Hematopoietic multipotent progenitor cell treated with erythropoietin and hydrocortisone succinate and interleukin-3 and kit ligand, for 6 days (in vitro differentiated cells): ENCODE data around the gene HIP1.
"Not testable (repeated sequence)": the region's sequence is repeated elsewhere in the genome, so short reads cannot be mapped to it uniquely, and the experiment has no call there.

Experiments
- DNase-seq: peaks from one replicate; pipeline ENCODE4 v3.0.0-alpha.2; 2015

The HIP1 gene

DNA sequence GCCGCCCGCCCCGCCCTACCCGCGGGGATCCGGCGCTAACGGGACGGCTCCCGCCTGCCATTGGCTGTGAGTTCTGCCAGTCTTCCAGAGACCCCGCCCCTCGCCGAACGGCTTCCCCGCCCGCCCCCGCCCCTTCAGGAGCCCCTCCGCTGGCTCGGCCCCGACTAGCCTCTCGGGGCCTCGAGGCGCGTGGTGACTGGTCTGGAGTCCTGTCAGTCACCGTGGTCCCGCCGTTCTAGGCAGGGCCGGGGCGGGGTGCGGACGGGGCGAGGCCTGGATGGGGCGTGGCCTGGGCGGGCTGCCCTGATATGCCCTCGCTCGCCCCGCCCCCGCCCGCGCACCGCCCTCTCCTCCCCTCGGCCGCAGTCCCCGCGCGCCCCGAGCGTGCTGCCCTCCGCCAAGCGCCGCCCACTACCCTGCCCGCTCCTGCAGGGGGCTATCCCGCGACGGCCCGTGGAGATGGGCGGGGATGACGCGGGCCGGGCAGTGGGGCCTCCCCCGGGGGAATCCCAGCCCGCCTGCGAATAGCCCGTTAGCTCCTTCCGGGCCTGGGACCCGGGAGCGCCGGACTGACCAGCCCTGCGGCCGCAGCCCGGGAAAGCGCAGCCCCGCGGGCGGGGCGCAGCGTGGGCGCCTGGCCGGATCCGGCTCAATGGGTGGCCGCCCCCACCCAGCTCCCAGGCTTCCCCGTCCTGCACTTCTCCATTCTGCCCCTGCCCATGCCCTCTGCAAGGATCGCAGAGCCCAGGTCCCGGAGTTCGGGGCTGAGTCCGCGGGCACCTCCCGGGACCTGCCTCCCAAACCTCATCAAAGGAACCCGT, 444 bp upstream of the HIP1 start:
- DNase-seq, result peak; percentile 98

DNA sequence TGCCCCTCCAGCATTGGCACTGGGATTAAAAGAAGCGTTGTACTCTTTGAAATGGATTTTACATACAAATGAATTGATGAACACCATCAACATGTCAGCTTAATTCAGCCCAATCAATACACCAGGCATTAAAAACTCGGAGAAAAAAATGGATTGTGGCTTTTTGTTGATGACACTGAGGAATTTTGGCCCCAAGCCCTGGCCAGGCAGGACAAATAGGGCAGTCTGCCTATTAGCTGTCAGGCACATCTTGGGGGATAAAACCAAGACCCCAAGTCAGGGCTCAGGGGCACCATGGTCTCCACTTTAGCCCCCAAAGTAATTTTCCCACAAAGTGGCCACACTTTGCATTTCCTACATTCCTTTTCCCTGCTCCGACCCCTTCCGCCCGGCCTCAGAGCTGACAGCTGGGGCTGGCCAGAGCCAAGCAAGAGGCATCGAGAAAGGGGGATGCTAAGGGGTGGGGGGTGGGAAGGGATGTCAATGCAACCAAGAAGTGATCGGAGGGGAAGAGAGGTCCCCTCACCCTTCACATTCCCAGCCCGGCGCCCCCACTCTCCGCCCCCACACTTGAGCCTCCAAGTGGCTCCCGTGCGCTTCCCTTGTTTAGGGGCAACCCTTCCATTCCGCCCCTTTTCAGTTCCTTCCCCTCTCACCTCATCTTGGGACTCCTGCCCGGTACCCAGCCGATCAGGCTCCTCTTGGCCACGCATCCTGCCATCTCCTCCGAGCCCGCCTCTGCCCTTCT, 711 bp downstream of the HIP1 start:
- peak; percentile 30 for DNase-seq

DNA sequence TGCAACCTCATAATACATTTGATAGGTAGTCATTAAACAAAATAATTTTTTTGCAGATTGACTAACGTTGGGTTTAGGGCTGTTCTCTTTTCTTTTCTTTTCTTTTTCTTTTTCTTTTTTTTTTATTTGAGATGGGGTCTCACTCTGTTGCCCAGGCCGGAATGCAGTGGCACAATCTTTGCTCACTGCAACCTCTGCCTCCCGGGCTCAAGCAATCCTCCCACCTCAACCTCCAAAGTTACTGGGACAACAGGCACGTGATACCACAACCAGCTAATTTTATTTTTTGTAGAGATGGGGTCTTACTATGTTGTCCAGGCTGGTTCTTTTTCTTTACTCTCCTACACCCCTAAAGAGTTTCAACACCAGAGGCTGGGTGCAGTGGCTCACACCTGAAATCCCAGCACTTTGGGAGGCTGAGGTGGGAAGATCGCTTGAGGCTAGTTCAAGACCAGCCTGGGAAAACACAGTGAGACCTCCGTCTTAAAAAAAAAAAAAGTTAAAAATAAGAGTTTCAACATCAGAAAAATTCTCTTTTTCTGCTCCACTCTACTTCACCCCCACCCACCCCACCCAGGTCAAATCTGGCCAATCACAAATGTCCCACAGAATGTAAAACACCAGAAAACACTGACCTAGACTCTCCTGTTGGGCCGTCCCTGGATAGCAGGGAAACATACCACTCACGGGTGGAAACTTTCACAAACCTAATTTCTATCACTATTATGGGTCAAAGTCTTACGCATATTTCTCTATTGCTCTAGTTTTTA, 3.0 kb downstream of the HIP1 start:
- DNase-seq, result no peak

DNA sequence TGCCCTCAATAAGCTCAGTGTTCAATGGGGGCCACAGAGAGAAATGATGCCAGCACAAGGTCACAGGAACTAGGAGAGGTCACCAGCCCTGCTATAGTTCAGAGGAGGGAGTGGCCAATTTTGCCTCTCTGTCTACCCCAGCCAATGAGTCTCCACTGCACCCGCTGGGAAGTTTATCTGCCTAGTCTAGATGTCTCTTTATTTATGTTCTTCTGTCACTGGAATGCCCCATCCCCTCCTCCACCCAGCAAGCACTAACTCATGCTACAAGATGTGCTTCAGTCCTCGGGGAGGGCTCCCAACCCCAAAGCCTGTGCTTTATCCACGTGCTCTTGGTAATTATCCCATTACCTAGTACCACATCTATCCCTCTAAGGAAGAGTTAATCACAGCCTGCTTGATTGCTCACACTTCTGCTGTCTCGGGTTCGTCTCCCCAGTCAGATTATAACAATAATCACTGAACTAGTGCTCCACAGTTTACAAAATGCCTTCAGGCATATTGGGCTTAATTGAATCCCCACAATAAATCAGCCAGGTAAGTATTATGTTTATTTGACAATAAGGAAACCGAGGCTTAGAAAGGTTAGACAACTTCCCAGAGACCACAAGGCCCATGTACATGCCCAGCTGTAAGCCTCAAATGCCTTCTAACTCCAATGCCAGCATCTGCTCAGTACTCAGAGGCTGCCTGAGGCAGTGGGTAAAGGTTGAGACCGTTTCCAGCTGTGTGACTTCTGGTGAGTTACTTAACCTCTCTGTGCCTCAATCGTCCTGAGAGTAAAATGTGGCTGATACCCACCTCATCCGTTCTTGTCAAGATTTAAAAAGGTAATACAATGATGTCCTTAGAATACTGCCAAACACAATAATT, 3.9 kb downstream of the HIP1 start:
- DNase-seq, result peak; percentile 36

DNA sequence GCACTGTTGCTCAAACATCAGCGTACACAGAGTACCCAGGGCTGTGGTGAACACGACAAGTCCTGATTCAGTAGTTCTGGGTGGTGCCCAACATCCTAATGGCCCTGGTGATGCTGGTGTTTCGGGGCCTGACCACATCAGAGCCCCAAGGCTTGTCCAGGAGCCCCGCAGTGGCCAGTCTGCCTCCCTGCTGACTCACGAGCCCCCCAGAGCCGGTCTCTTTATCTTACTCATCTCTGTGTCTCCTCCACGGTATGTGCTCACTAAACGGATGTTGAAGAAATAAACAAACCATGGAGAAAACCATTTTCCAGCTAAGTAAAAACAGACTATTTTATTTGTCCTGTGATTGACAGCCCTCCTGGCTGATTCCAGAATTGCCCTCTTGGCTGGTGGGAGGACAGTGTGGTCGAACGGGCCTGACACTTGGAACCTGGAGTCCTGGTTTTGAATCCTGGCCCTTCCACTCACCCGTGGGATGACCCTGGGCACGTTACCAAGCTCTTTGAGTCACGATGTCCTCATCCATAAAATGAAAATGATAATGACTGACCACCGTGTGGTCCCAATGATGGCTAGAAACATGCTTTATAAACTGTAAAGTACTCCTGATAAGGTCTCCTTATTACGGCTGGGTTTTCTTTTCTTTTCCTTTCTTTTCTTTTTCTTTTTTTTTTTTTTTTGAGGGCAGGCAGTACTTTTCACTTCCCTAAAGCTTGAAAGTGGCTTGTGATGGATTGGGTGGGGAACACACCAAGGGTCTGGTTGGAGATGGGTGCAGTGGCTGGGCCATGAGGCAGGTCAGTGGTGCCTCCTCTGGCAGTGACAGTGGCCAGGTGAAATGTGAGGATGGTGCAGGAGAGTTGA, 5.7 kb downstream of the HIP1 start:
- no peak for DNase-seq

DNA sequence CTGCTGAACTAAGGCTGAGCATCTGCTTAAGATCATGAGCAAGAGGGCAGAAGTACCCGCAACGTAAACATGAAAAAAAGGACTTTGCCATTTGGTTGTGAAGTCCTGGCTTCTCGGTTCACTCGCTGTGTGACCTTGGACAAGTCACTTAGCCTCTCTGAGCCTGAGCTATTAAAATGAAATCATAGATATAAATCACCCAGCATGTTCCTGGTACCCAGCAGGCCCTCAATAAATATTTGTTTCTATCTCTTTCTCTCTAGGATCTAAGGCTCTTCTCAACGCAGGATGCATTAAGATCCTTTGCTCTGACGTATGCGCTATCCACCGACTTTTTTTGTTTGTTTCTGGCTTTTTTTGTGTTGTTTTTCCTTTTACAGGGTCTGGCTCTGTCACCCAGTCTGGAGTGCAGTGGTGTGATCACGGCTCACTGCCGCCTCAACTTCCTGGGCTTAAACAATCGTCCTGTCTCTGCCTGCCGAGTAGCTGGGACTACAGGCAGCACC, 6.7 kb downstream of the HIP1 start:
- DNase-seq, result no peak

DNA sequence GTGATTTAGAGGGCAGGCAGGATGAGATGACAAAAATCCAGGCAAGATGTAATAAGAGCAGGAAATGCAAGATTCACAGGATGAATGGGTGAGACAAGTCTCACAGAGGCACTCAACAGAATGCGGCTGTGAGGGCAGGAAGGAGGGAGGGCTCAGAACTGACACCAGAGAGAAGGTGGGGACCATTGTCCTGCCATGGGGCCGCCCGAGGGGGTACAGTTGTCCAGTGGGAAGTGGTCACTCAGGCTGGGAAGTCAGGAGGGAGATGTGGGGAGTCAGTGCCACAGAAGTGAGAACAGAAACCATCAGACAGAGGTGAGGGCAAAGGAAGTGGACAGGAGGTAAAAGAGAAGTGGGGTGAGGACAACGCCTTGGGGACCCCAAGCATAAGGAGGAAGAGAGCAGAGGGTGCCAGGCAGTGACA, 8.9 kb downstream of the HIP1 start:
- DNase-seq, result no peak

DNA sequence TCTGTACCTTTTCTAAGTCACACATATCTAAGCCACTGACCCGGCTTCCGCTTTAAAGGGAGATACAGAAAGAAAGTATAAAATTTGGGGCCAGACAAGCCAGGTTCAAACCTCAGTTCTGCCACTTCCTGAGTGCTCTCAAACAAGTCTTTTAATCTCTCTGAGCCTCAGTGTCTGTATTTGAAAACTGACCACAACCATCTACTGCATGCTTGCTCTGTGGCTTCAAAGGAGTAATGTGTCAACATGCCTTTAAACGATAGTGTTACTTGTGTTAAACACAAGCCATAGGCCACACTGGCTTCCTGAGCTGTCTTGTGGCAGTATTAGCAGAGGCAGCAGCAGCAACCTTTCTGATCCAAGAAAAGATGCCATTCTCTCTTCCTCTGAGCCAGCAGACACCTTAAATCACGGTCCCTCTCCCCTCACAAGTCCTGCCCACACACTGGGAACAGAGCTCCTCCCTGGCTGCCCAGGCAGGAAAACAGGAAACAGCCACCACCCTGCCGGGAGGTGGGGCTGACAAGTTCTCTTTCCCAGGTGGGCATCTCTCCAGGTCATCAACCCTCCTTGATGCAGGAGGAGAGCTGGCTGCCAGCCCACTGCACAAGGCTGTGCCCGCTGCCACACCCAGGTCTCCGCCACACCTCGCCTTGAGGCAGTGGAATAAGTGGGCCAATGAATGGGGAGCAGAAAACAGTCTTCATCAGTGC, 10.7 kb downstream of the HIP1 start:
- peak; percentile 30 for DNase-seq

DNA sequence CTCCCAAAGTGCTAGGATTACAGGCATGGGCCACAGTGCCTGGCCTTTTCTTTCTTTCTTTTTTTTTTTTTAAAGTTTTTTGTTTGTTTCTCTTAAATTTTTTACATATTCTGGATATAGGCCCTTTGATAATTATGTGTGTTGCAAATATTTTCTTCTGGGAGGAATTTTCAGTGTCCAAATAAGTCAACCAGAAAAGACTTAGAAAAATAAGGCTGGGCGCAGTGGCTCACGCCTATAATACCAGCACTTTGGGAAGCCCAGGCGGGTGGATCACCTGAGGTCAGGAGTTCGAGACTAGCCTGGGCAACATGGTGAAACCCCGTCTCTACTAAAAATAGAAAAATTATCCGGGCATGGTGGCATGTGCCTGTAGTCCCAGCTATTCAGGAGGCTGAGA, 11.4 kb downstream of the HIP1 start:
- not testable (repeated sequence) for DNase-seq

DNA sequence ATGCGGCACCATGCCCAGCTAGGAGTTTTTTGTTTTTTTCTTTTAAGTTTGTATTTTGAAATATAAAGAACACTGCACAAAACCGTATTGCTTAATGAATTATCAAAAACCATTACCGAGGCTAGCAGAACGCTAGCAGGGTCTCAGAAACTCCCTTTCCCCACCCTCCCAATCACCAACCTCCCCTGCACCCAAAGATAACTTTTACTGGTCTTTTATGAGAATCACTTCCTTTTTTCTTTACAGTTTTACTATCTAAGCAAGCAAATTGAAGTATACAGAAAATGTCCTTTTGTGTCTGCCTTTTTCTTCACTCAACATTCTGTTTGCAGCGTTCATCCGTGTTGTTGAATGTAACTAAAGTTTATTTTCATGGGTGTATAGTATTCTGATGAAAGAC, 13.4 kb downstream of the HIP1 start:
- DNase-seq, result peak; percentile 15

DNA sequence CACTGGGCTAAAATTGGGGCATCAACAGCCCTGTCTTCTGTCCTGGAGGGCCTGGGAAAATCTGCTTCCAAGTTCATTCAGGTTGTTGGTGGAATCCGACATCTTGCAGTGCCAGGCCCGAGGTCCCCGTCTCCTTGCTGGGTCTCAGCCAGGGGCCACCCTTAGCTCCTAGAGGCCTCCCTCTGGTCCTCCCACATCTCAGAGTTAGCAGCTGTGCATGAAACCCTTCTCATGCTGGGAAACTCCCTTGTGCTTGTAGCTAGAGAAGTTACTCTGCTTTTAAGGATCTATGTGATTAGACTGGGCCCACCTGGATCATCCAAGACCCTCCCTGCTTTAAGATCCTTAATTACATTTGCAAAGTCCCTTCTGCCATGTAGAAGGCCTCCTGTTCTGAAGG, 15.3 kb downstream of the HIP1 start:
- DNase-seq, result no peak

DNA sequence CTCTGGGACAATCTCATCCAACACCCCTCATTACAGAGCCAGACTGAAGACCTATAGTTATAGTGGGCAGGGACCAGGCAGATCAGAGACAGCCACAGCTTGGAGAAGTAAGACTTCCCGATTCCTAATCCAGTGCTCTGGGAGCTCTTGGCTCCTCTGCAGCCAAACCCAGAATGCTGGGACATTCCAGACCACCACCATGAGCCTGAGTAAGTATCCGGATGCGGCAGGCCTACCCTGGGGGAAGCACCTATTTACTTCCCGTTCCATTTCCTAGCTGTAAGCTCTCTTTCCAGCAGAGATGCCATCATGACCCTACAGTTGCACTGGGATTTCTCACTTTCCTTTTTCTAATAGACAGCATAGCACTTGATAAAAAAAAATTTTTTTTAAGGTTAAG, 16.4 kb downstream of the HIP1 start:
- no peak for DNase-seq

DNA sequence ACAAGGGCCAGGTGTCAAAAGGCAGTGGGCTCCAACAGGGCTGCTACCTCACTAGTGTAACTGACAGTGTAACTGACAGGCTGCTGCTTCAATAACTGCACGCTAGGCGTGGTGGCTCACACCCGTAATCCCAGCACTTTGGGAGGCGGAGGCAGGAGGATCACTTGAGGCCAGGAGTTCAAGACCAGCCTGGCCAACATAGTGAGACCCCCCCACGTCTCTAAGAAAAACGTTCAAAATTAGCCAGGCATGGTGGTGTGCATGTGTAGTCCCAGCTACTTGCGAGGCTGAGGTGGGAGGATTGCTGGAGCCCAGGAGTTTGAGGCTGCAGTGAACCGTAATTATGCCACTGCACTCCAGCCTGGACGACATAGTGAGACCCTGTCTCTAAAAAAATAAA, 16.8 kb downstream of the HIP1 start:
- DNase-seq, result not testable (repeated sequence)

DNA sequence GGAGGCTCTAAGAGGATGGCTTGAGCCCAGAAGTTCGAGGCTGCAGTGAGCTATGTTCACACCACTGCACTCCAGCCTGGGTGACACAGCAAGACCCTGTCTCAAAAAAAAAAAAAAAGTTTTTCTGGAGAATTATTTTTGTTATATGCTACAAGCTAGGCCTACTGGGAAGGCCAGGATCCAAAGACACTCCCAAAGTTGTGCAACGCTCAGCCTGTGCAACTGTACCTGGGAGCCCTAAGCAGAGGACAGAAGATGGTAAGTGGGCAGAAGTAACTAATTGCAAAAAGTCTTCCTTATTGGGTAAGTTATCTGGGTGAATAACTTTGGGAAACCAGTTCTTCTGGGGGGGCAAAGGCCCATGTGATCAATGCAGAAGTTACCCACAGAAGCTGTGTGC, 17.3 kb downstream of the HIP1 start:
- no peak for DNase-seq

DNA sequence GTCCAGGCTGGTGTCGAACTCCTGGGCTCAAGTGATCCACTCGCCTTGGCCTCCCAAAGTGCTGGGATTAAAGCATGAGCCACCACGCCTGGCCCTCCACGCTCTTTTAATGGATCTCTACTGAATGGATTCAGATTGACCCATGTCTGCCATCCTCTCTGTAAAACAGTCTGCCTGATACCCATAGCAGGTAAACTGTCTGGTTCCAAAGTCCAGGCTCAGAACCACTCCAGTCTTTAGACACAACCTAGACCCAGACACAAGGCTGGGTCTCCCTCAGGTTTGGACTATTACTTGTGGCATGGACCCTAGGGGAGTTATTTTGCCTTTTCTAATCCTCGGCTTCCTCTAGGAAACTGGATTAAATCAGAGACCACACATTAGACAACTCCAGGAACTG, 19.1 kb downstream of the HIP1 start:
- no peak for DNase-seq

DNA sequence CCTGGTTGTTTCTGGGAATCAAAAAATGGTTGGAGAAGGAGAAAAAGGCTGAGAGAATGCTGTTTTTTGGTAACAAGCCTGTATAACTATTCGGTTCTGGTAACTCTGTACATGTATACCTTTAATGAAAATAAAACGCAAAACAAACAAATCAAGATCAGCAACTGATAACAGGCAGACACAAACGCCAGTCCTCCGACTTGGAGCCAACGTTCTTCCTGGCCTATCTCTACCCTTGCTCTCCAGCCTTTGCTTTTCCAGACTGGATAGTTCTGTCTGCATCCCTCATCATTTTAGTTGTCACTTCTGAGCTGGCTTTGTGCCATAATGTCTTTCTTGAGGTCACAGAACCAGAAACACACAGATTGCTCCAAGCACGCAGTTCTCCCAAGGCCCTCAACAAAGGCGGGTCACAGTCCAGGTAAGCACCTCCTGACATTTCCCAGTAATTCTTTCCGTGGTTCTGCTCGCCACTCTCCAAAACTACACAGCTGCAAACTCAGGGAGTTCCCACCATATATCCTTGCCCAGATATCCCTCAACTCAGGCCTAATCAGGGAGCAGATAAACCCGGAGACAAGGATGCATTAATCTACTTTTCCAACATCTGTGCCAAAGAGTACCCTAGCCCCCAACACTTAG, 20.2 kb downstream of the HIP1 start:
- no peak for DNase-seq

DNA sequence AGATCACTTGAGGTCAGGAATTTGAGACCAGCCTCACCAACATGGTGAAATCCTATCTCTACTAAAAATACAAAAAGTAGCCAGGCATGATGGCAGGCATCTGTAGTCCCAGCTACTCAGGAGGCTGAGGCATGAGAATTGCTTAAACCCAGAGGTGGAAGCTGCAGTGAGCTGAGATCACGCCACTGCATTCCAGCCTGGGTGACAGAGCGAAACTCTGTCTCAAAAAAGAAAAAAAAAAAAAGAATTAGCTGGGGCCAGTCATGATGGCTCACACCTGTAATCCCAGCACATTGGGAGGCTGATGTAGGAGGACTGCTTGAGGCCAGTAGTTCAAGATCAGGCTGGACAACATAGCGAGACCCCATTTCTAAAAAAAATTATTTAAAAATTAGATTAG, 21.0 kb downstream of the HIP1 start:
- not testable (repeated sequence) for DNase-seq

DNA sequence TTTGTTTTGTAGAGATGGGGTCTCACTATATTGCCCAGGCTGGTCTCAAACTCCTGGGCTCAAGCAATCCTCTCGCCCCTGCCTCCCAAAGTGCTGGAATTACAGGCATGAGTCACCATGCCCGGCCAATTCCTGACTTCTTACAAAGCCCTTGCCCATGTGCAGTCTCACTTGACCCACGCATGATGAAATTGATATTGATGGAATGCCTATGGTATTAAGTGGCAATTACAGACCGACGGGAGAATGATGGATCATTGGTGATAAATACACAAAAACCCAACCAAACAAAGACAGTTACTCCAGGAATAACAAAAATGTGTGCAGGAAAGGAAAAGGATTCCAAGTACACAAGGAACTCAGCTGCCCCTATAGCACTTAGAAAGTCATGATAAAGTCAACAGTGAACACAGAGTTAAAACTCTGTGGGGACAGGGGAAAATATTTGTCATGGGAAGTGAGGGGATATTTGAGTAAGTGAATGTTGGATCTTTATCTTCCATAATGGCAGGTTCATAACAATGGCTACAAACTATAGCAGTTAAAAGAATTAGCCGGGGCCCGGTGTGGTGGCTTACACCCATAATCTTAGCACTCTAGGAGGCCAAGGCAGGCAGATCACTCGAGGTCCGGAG, 21.6 kb downstream of the HIP1 start:
- no peak for DNase-seq

DNA sequence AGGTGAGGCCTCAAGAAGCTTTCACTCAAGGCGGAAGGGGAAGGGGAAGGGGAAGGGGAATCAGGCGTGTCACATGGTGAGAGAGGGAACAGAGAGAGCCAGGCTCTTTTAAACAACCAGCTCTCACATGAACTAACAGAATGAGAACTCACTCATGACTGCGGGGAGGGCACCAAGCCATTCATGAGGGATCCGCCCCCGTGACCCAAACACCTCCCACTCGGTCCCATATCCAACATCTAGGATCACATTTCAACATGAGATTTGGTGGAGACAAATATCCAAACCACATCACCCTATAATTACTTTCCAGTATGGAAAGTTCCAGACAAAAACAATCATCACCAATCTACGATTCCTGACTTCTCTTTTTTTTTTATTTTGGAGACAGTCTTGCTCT, 22.9 kb downstream of the HIP1 start:
- no peak for DNase-seq
